ENCODE results near the gene NRL.
A peak's percentile ranks its signal among the peaks of the same experiment; 100 is the strongest.

NRL gene

DNA sequence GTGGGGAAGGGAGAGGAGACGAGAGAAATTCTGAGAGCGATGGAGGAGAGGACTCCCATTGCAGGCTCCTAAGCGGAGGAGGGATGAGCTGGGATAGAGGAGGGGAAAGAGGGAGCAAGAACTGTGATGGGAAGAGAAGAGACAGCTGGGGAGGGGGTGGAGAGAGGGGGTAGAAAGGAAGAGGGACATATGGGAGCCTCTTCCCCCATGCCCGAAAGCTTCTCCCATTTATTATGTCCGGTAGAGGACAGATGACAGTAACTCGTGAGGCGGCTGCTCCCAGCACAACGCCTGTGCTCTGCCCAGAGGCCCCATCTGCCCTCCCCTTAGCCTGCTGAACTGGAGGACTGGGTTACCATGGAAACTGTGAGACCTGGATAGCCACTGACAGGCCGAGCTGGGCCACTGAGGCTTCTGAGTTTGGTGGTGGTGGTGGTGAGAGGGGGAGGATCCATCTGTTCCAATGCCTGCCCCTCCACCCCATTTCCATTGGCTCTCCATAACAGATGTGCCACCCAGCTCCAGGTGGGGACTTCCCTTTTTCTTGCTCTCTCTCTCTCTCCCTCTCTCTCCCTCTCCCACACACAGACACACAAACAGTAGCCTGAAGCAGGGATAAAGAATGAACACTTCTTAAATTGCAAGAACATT lies 35.1 kb downstream of the NRL start:
- in situ Hi-C loops (cut with MboI; ENCODE audit: low pct_unique_long_range_greater_than_20kb, low sequenced_read_pairs, unreplicated experiment) = loop anchor here (25.0 kb wide), 1 partner anchor 92 kb away; the partner anchor contains the start of gene DHRS4L2
- no peak for DNase-seq (ENCODE audit: low spot score)

GRCh38 chr14:24078146-24078545 lies 36.6 kb downstream of the NRL start:
- DNase-seq (ENCODE audit: low spot score) = no peak
- in situ Hi-C loops (cut with MboI; ENCODE audit: low pct_unique_long_range_greater_than_20kb, low sequenced_read_pairs, unreplicated experiment) = loop anchor here (25.0 kb wide), 1 partner anchor 91 kb away; the partner anchor contains the start of gene DHRS4L2
- no peak for TF ChIP-seq CTCF (IDR thresholded peaks at IDR 0.05; ENCODE audit: extremely low read depth, insufficient read depth, missing control alignments)

More for the DNA sequence above, 35.1 kb downstream of the NRL start:
- no peak for TF ChIP-seq CTCF (IDR thresholded peaks at IDR 0.05; ENCODE audit: extremely low read depth, insufficient read depth, missing control alignments)

DNA sequence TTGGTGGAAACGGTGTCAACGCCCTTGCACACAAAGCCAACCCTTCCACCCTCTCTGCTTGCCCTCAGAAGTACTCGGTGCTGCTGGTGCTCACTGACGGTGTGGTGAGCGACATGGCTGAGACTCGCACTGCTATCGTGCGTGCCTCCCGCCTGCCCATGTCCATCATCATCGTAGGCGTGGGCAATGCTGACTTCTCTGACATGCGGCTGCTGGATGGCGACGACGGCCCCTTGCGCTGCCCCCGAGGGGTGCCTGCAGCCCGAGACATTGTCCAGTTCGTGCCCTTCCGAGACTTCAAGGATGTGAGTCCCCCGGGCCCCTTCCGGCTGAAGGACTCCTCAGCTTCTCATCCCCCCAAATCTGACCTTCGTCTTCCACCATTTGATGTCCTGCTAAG lies 37.7 kb downstream of the NRL start:
- in situ Hi-C loops (cut with MboI; ENCODE audit: low pct_unique_long_range_greater_than_20kb, low sequenced_read_pairs, unreplicated experiment) = loop anchor here (25.0 kb wide), 1 partner anchor 90 kb away; the partner anchor contains the start of gene DHRS4L2
- DNase-seq (ENCODE audit: low spot score) = no peak
- TF ChIP-seq CTCF (IDR thresholded peaks at IDR 0.05; ENCODE audit: extremely low read depth, insufficient read depth, missing control alignments) = no peak

GRCh38 chr14:24076302-24076601 lies 38.5 kb downstream of the NRL start:
- no peak for TF ChIP-seq CTCF (IDR thresholded peaks at IDR 0.05; ENCODE audit: extremely low read depth, insufficient read depth, missing control alignments)
- in situ Hi-C loops (cut with MboI; ENCODE audit: low pct_unique_long_range_greater_than_20kb, low sequenced_read_pairs, unreplicated experiment) = loop anchor here (25.0 kb wide), 1 partner anchor 89 kb away; the partner anchor contains the start of gene DHRS4L2

DNA sequence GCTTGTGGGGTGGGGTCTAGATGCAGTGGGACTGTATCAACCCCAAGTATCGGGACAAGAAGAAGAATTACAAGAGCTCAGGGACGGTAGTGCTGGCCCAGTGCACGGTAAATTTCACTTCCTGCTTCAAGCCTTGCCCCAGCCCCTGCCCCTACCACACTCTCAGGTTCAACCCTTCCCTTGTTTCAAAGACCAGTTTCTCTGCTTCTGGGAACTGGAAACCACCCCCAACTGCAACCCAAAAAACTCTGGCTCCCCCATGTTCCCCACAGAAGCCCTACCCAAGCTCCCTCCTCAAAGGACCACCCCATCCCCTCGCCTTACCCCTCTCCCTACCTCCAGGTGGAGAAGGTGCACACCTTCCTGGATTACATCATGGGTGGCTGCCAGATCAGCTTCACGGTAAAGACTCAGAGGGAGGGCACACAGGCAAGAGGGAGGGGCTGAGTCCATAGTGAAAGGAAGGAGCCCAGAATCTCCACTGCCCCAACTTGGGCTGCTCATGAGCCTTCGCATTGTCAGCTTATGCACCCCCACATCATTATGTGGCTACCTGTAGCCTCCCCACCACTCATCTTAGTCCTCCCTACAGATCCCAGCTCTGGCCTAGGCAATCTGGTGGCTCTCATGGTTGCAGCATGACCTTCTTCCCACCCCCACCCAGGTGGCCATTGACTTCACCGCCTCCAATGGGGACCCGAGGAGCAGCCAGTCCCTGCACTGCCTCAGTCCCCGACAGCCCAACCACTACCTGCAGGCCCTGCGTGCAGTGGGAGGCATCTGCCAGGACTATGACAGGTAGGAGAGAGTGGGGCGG lies 39.1 kb downstream of the NRL start:
- DNase-seq (ENCODE audit: low spot score) = peak; percentile 66
- TF ChIP-seq CTCF (IDR thresholded peaks at IDR 0.05; ENCODE audit: extremely low read depth, insufficient read depth, missing control alignments) = no peak
- in situ Hi-C loops (cut with MboI; ENCODE audit: low pct_unique_long_range_greater_than_20kb, low sequenced_read_pairs, unreplicated experiment) = loop anchor here (25.0 kb wide), 1 partner anchor 88 kb away; the partner anchor contains the start of gene DHRS4L2

More at GRCh38 chr14:24076302-24076601, 38.5 kb downstream of the NRL start:
- DNase-seq (ENCODE audit: low spot score) = no peak

DNA sequence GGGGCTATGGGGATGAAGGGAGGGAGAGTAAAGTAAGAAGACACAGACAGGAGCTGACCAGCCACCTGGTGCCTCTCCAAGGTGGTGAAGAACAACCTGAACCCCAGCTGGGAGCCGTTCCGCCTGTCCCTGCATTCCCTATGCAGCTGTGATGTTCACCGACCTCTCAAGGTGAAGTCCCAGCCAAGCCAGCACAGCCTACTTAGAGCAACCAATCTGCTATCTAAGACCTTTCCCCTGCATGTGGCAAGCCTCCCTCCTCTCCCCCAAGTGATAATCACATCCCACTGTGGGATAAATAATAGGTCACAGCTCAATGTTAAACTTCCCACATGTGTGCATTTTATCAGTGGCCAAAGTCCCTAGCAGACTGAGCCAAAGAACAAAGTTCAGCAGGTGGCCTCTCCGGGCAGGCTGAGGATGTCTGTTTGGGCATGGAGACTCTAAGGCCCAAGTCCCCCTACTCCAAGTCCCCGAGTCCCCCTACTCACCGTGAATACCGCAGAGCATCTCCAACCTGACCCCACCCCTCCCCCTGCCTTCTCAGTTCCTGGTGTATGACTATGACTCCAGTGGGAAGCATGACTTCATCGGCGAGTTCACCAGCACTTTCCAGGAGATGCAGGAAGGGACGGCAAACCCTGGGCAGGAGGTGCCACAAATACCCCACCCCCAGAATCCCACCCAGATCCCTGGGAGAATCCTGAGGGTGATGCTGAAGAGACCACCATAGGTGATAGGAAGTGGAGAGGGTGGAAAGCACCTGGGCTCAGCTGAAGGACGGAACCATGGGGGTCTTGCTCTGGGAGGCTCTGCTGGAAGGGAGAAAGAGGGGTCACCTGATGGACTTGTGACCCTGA lies 39.9 kb downstream of the NRL start:
- no peak for DNase-seq (ENCODE audit: low spot score)
- in situ Hi-C loops (cut with MboI; ENCODE audit: low pct_unique_long_range_greater_than_20kb, low sequenced_read_pairs, unreplicated experiment) = loop anchor here (25.0 kb wide), 1 partner anchor 88 kb away; the partner anchor contains the start of gene DHRS4L2

More for the DNA sequence above, 39.9 kb downstream of the NRL start:
- TF ChIP-seq CTCF (IDR thresholded peaks at IDR 0.05; ENCODE audit: extremely low read depth, insufficient read depth, missing control alignments) = no peak

Measured in GM13977 (cell line).